IMR-90 (cell line): Measurements from ENCODE around the gene NUFIP1. TPM values are rescaled to one million over a fixed set of nuclear protein-coding genes. Genes with fewer than 3 reads are reported as not detected.
A peak's percentile ranks its signal among the peaks of the same experiment; 100 is the strongest.

Source experiments
- ATAC-seq: fragments of 200-7000 bp; cut with Tn5 transposase; 2 replicates; pipeline ENCODE4 v1.9.1; 2020; ENCODE audit warnings: low read depth, mild to moderate bottlenecking, moderate library complexity
- BruUV-seq: library from RNA; stranded (reverse); fragments of 400-500 nt; replicated peaks from 2 replicates; lab custom pipeline; 2021; lab: Mats Ljungman, UMichigan
- CTCF ChIA-PET: fragments of 300-600 bp; formaldehyde crosslinking; extraction: SDS; loops from one replicate; lab custom pipeline; 2021; ENCODE audit warnings: antibody characterized with exemption; lab: Yijun Ruan, JAX
- POLR2A ChIA-PET: fragments of 300-600 bp; sonication (Branson Sonifier 250); formaldehyde crosslinking; loops from one replicate; lab custom pipeline; 2022; ENCODE audit warnings: antibody characterized with exemption; ENCODE audit not compliant: unreplicated experiment; lab: Charles Lee
- DNase-seq: peaks from one replicate; pipeline ENCODE4 v3.0.0; 2013
- H2AFZ ChIP-seq: replicated peaks from 2 replicates; pipeline ENCODE3; 2013; ENCODE audit warnings: low read length, mild to moderate bottlenecking; ENCODE audit not compliant: poor library complexity
- H2AK5ac ChIP-seq: 2 replicates; pipeline ENCODE4 v1.6.1; 2013; ENCODE audit warnings: low read depth, low read length, inconsistent platforms
- H2AK9ac ChIP-seq: replicated peaks from 2 replicates; pipeline ENCODE3; 2013; ENCODE audit warnings: mild to moderate bottlenecking, low read depth, low read length, moderate library complexity; ENCODE audit not compliant: poor library complexity
- H2BK120ac ChIP-seq: 2 replicates; pipeline ENCODE4 v1.6.1; 2013; ENCODE audit warnings: low read depth, low read length, inconsistent platforms
- H2BK15ac ChIP-seq: 3 replicates; pipeline ENCODE4 v1.6.1; 2013; ENCODE audit warnings: low read depth, low read length, inconsistent platforms
- H2BK20ac ChIP-seq: 2 replicates; pipeline ENCODE4 v1.6.1; 2013; ENCODE audit warnings: low read depth, mild to moderate bottlenecking, inconsistent platforms, low read length, moderate library complexity
- H2BK5ac ChIP-seq: 2 replicates; pipeline ENCODE4 v1.6.1; 2013; ENCODE audit warnings: mild to moderate bottlenecking, low read depth, low read length, inconsistent platforms; ENCODE audit not compliant: poor library complexity, severe bottlenecking
- H3K14ac ChIP-seq: replicated peaks from 2 replicates; pipeline ENCODE4 v1.6.1; 2013; ENCODE audit warnings: low read depth, low read length, inconsistent platforms
- H3K18ac ChIP-seq: 2 replicates; pipeline ENCODE4 v1.6.1; 2013; ENCODE audit warnings: low read depth, low read length, control low read depth
- H3K23ac ChIP-seq: 2 replicates; pipeline ENCODE4 v1.6.1; 2013; ENCODE audit warnings: low read depth, low read length, inconsistent platforms
- H3K27ac ChIP-seq: 2 replicates; pipeline ENCODE4 v1.5.1; 2013; ENCODE audit warnings: mild to moderate bottlenecking, control low read depth, low read length; ENCODE audit not compliant: insufficient read depth
- H3K27me3 ChIP-seq: 2 replicates; pipeline ENCODE4 v1.6.1; 2013; ENCODE audit warnings: low read length; ENCODE audit not compliant: control insufficient read depth, insufficient read depth
- H3K36me3 ChIP-seq: 2 replicates; pipeline ENCODE4 v1.6.1; 2013; ENCODE audit warnings: low read length, mixed read lengths; ENCODE audit not compliant: control insufficient read depth, insufficient read depth
- H3K4ac ChIP-seq: 2 replicates; pipeline ENCODE4 v1.6.1; 2013; ENCODE audit warnings: low read depth, low read length, inconsistent platforms
- H3K4me1 ChIP-seq: 2 replicates; pipeline ENCODE4 v1.6.1; 2013; ENCODE audit warnings: low read length, mixed read lengths; ENCODE audit not compliant: control insufficient read depth, insufficient read depth
- H3K4me2 ChIP-seq: 2 replicates; pipeline ENCODE4 v1.6.1; 2013; ENCODE audit warnings: low read depth, mild to moderate bottlenecking, control low read depth, low read length, moderate library complexity
- H3K4me3 ChIP-seq: 2 replicates; pipeline ENCODE4 v1.5.1; 2013; ENCODE audit warnings: low read depth, mild to moderate bottlenecking, control low read depth, low read length, moderate library complexity; ENCODE audit not compliant: insufficient read depth
- H3K56ac ChIP-seq: 2 replicates; pipeline ENCODE4 v1.6.1; 2013; ENCODE audit warnings: low read length, inconsistent platforms; ENCODE audit not compliant: insufficient read depth; ENCODE audit errors: extremely low read depth
- H3K79me1 ChIP-seq, 2 experiments: 2 replicates each; pipeline ENCODE4 v1.6.1; 2013; ENCODE audit warnings: low read length in 2 of 2, inconsistent platforms in 1 of 2, low read depth in 1 of 2
- H3K9ac ChIP-seq: 2 replicates; pipeline ENCODE4 v1.6.1; 2013; ENCODE audit warnings: low read depth, low read length, control low read depth
- H3K9me1 ChIP-seq: 2 replicates; pipeline ENCODE4 v1.6.1; 2013; ENCODE audit warnings: low read length, inconsistent platforms; ENCODE audit not compliant: insufficient read depth
- H3K9me3 ChIP-seq: 2 replicates; pipeline ENCODE4 v1.6.1; 2013; ENCODE audit warnings: low read length; ENCODE audit not compliant: control insufficient read depth, insufficient read depth
- H4K20me1 ChIP-seq: 2 replicates; pipeline ENCODE4 v1.6.1; 2013; ENCODE audit warnings: low read length, inconsistent platforms; ENCODE audit not compliant: insufficient read depth
- H4K5ac ChIP-seq: 2 replicates; pipeline ENCODE4 v1.6.1; 2013; ENCODE audit warnings: mild to moderate bottlenecking, low read depth, low read length, control low read depth
- H4K8ac ChIP-seq, 2 experiments: 2 replicates each; pipeline ENCODE4 v1.6.1; 2013; ENCODE audit warnings: low read depth in 2 of 2, low read length in 2 of 2, control low read depth in 1 of 2, inconsistent platforms in 1 of 2
- H4K91ac ChIP-seq: 2 replicates; pipeline ENCODE4 v1.6.1; 2013; ENCODE audit warnings: low read depth, low read length, inconsistent platforms; ENCODE audit not compliant: insufficient read depth
- CEBPB ChIP-seq: IDR thresholded peaks from 2 replicates; pipeline ENCODE4 v1.6.1; 2012; ENCODE audit warnings: low read depth, low read length, improper control_type of control experiment
- CHD1 ChIP-seq: IDR thresholded peaks from 2 replicates; pipeline ENCODE4 v1.6.1; 2012; ENCODE audit warnings: low read depth, low read length, improper control_type of control experiment
- CTCF ChIP-seq: conservative IDR thresholded peaks from 2 replicates; pipeline ENCODE4 v1.5.1; 2012; ENCODE audit warnings: mild to moderate bottlenecking, low read depth, low read length, improper control_type of control experiment
- MAFK ChIP-seq: IDR thresholded peaks from 2 replicates; pipeline ENCODE4 v1.6.1; 2012; ENCODE audit warnings: low read depth, low read length, improper control_type of control experiment
- NFE2L2 ChIP-seq: fragments of 150-350 bp; IDR thresholded peaks from 2 replicates; pipeline ENCODE4 v1.6.1; 2016; ENCODE audit warnings: low read depth, mild to moderate bottlenecking, low read length
- POLR2A ChIP-seq: IDR thresholded peaks from 2 replicates; pipeline ENCODE4 v1.6.1; 2012; ENCODE audit warnings: mild to moderate bottlenecking, low read depth, low read length
- RAD21 ChIP-seq: IDR thresholded peaks from 2 replicates; pipeline ENCODE4 v1.6.1; 2012; ENCODE audit warnings: low read length, improper control_type of control experiment
- RFX5 ChIP-seq: IDR thresholded peaks from 2 replicates; pipeline ENCODE4 v1.8.0; 2012; ENCODE audit warnings: low read depth, mild to moderate bottlenecking, low read length, moderate library complexity
- SMC3 ChIP-seq: fragments of 150-350 bp; IDR thresholded peaks from 2 replicates; pipeline ENCODE4 v1.6.1; 2016; ENCODE audit warnings: low read depth, mild to moderate bottlenecking, antibody characterized with exemption, low read length, moderate library complexity
- USF2 ChIP-seq: fragments of 150-350 bp; IDR thresholded peaks from 2 replicates; pipeline ENCODE4 v1.6.1; 2017; ENCODE audit warnings: mild to moderate bottlenecking, antibody characterized with exemption, low read length, low read depth
- WGBS, 2 experiments: methylation state at CpG; one replicate each; pipeline versions ENCODE4 v1.1.5 to v1.1.7; 2013; ENCODE audit warnings: missing lambda C conversion rate in 2 of 2; ENCODE audit not compliant: insufficient read length in 1 of 2; ENCODE audit errors: extremely low coverage in 2 of 2; 5-methylcytosine and 5-hydroxymethylcytosine counted together
- dilution Hi-C: fragments of 300-500 bp; cut with HindIII; formaldehyde crosslinking; loops from one replicate; pipeline ENCODE4 v1.14.3; 2018; ENCODE audit warnings: low sequenced_read_pairs; ENCODE audit not compliant: unreplicated experiment
- in situ Hi-C: fragments of 300-500 bp; cut with MboI; formaldehyde crosslinking; loops from 3 replicates; pipeline ENCODE4 v1.14.3; 2019; ENCODE audit warnings: low sequenced_read_pairs, inconsistent platforms, mixed read lengths
- intact Hi-C: fragments of 100-400 bp; cut with micrococcal nuclease; formaldehyde crosslinking; loops from 2 replicates; pipeline ENCODE4 v1.10.0; 2022
- polyA plus RNA-seq, 3 experiments: library from polyadenylated mRNA; depleted of rRNA; stranded (reverse); fragments of >200 nt; gene quantifications; 2 replicates each; pipeline ENCODE4 v1.2.3, GENCODE V29; 2012; ENCODE audit warnings: low replicate concordance in 1 of 3
- total RNA-seq: library from RNA; depleted of rRNA; stranded (reverse); fragments of >200 nt; gene quantifications from 2 replicates; pipeline ENCODE4 v1.2.3, GENCODE V29; 2012

NUFIP1 gene
- total and polyA plus RNA-seq, 2 of the 4 experiments (the other 2 are of a cell fraction): 1.4 to 2.3 TPM

- TF ChIP-seq RFX5: no peak
- TF ChIP-seq CHD1: no peak
Observed at GRCh38 chr13:44919104-44919804, 70.0 kb downstream of the NUFIP1 start (continued).

GRCh38 chr13:44918326-44919103 is 70.8 kb downstream of the NUFIP1 start:
- H3K36me3 ChIP-seq: no peaks in the 10 kb centered on the region
- TF ChIP-seq USF2: no peak
- no peak for TF ChIP-seq CEBPB
- no peak for TF ChIP-seq CHD1
- TF ChIP-seq POLR2A: peak; percentile 9; the same call in 1 of the 2 replicates
- peak; percentile 71 for TF ChIP-seq CTCF
- TF ChIP-seq MAFK: peak; percentile 83
- peak; percentile 61 for TF ChIP-seq SMC3
- peak; percentile 51; the same call in 1 of the 2 replicates for TF ChIP-seq NFE2L2
- TF ChIP-seq RAD21: peak; percentile 64
- peak overlapping the region; percentile 99 for H2BK15ac ChIP-seq
- peak overlapping the region; percentile 74 for H3K18ac ChIP-seq
- peak overlapping the region; percentile 73 for H4K5ac ChIP-seq
- peak overlapping the region; percentile 64 for H3K4me2 ChIP-seq
- H3K79me1 ChIP-seq: no peaks in the 10 kb centered on the region
- CTCF ChIA-PET: interaction anchor here (0.5 to 1.3 kb wide), 3 partner anchors 10 to 431 kb away, joined by 3 to 4 read pairs (median 3); no protein-coding TSS in a partner anchor
- peak overlapping the region; percentile 86 for H2AK9ac ChIP-seq
- POLR2A ChIA-PET: interaction anchor here (0.5 to 1.7 kb wide), 2 partner anchors 10 to 870 kb away, joined by 3 to 7 read pairs; no protein-coding TSS in a partner anchor
- H3K23ac ChIP-seq: peak overlapping the region; percentile 94
- peak overlapping the region; percentile 94 for H2BK20ac ChIP-seq
- intact Hi-C loops: loop anchor here (1.0 to 5.0 kb wide), 2 partner anchors 101 to 341 kb away; no protein-coding TSS in a partner anchor
- H4K8ac ChIP-seq: peak overlapping the region; percentile 54 to 97
- BruUV-seq: no TSS peak
- no peaks in the 10 kb centered on the region for H3K27me3 ChIP-seq
- peak overlapping the region; percentile 99 for H3K14ac ChIP-seq
- dilution Hi-C loops: no loop called here
- H2BK5ac ChIP-seq: peak overlapping the region; percentile 94
- DNase-seq (peak; percentile 97), ATAC-seq (peak; percentile 88)
- no peaks in the 10 kb centered on the region for H3K9me3 ChIP-seq
- peak overlapping the region; percentile 89 for H3K27ac ChIP-seq
- H3K4me1 ChIP-seq: peaks cover 10% of the 10 kb centered on the region
- peak overlapping the region; percentile 95 for H2AK5ac ChIP-seq
- peak overlapping the region; percentile 97 for H4K91ac ChIP-seq
- WGBS, 2 experiments: 19% methylated on average over 8 of the region's 26 CpGs; no CpG with 5 or more reads in 1 of the 2 experiments
- H2AFZ ChIP-seq: peak overlapping the region; percentile 96
- 0 out of 2 replicates have a peak, but pooled peaks cover 3% of the 10 kb centered on the region for H4K20me1 ChIP-seq
- peak overlapping the region; percentile 97 for H3K4ac ChIP-seq
- H3K9me1 ChIP-seq: peaks cover 12% of the 10 kb centered on the region; the same call in 1 of the 2 replicates
- H3K56ac ChIP-seq: peak overlapping the region; percentile 99
- peak overlapping the region; percentile 96 for H2BK120ac ChIP-seq
- H3K4me3 ChIP-seq: peak overlapping the region; percentile 52
- in situ Hi-C loops: no loop called here
- H3K9ac ChIP-seq: peak overlapping the region; percentile 73
